MCF 10A (cell line): Measurements from ENCODE around the gene MUC2. TPM values are rescaled to one million over a fixed set of nuclear protein-coding genes. Genes with fewer than 3 reads are reported as not detected.

ENCODE experiments used
- BruUV-seq: library from RNA; stranded (reverse); fragments of 400-500 nt; replicated peaks from 2 replicates; lab custom pipeline; 2021; lab: Mats Ljungman, UMichigan
- CTCF ChIA-PET: fragments of 300-600 bp; sonication (Branson Sonifier 250); formaldehyde crosslinking; extraction: SDS; loops from one replicate; lab custom pipeline; 2021; ENCODE audit warnings: antibody characterized with exemption, inconsistent platforms; lab: Yijun Ruan, JAX
- POLR2A ChIA-PET: fragments of 300-600, 350-650 bp; sonication (Branson Sonifier 250); formaldehyde crosslinking; extraction: SDS; loops from one replicate; lab custom pipeline; 2020; ENCODE audit warnings: antibody characterized with exemption, inconsistent platforms; lab: Yijun Ruan, JAX
- DNase-seq: peaks from one replicate; pipeline ENCODE4 v3.0.0-alpha.2; 2018; ENCODE audit not compliant: unreplicated experiment
- H3K27ac Mint-ChIP-seq: one replicate; pipeline ENCODE4 v1.8.0; 2022; ENCODE audit warnings: mild to moderate bottlenecking, low read depth, mixed read lengths; ENCODE audit not compliant: unreplicated experiment
- H3K27me3 Mint-ChIP-seq: one replicate; pipeline ENCODE4 v1.8.0; 2022; ENCODE audit warnings: mixed read lengths; ENCODE audit not compliant: insufficient read depth, unreplicated experiment
- H3K36me3 Mint-ChIP-seq: one replicate; pipeline ENCODE4 v1.8.0; 2022; ENCODE audit warnings: mild to moderate bottlenecking, moderate library complexity, mixed read lengths; ENCODE audit not compliant: insufficient read depth, unreplicated experiment
- H3K4me1 Mint-ChIP-seq: one replicate; pipeline ENCODE4 v1.8.0; 2022; ENCODE audit warnings: mixed read lengths; ENCODE audit not compliant: insufficient read depth, unreplicated experiment
- H3K4me3 Mint-ChIP-seq: one replicate; pipeline ENCODE4 v1.8.0; 2022; ENCODE audit warnings: mild to moderate bottlenecking, moderate library complexity, mixed read lengths; ENCODE audit not compliant: unreplicated experiment
- H3K9me3 Mint-ChIP-seq: one replicate; pipeline ENCODE4 v1.8.0; 2022; ENCODE audit warnings: mixed read lengths; ENCODE audit not compliant: unreplicated experiment
- intact Hi-C: fragments of 100-400 bp; cut with micrococcal nuclease; formaldehyde crosslinking; loops from 2 replicates; pipeline ENCODE4 v1.14.1; 2022
- total RNA-seq: library from RNA; stranded (reverse); gene quantifications from 2 replicates; pipeline ENCODE4 v1.2.3, GENCODE V29; 2022
- TF ChIP-seq, protein P1 (sequence below): fragments of 200-600 bp; IDR thresholded peaks from one replicate; pipeline ENCODE4 v1.8.0; 2022; ENCODE audit warnings: antibody characterized with exemption, mild to moderate bottlenecking; ENCODE audit not compliant: unreplicated experiment

The MUC2 gene
- total RNA-seq, 1 experiment from 2014 or later: 0.02 TPM

- no peaks in the 10 kb centered on the region for H3K27me3 Mint-ChIP-seq
- intact Hi-C loops: no loop called here
- no TSS peak for BruUV-seq
Observed at GRCh38 chr11:1026641-1027482, 47.8 kb upstream of the MUC2 start.

GRCh38 chr11:1027483-1028290 is 47.0 kb upstream of the MUC2 start:
- POLR2A ChIA-PET: no interaction called here
- Mint-ChIP-seq H3K4me3 (no peak overlapping the region), H3K4me1 (no peaks in the 10 kb centered on the region), H3K27me3 (no peaks in the 10 kb centered on the region), H3K9me3 (peaks cover 9% of the 10 kb centered on the region), H3K36me3 (no peaks in the 10 kb centered on the region), H3K27ac (no peak overlapping the region)
- CTCF ChIA-PET: no interaction called here
- DNase-seq: no peak
- BruUV-seq: no TSS peak
- TF ChIP-seq, protein P1, sequence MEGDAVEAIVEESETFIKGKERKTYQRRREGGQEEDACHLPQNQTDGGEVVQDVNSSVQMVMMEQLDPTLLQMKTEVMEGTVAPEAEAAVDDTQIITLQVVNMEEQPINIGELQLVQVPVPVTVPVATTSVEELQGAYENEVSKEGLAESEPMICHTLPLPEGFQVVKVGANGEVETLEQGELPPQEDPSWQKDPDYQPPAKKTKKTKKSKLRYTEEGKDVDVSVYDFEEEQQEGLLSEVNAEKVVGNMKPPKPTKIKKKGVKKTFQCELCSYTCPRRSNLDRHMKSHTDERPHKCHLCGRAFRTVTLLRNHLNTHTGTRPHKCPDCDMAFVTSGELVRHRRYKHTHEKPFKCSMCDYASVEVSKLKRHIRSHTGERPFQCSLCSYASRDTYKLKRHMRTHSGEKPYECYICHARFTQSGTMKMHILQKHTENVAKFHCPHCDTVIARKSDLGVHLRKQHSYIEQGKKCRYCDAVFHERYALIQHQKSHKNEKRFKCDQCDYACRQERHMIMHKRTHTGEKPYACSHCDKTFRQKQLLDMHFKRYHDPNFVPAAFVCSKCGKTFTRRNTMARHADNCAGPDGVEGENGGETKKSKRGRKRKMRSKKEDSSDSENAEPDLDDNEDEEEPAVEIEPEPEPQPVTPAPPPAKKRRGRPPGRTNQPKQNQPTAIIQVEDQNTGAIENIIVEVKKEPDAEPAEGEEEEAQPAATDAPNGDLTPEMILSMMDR: no peak
- intact Hi-C loops: no loop called here

More at GRCh38 chr11:1026641-1027482, 47.8 kb upstream of the MUC2 start:
- no peak overlapping the region for H3K4me3 Mint-ChIP-seq
- DNase-seq: no peak
- no peaks in the 10 kb centered on the region for H3K36me3 Mint-ChIP-seq
- POLR2A ChIA-PET: no interaction called here
- H3K9me3 Mint-ChIP-seq: peaks cover under 1% of the 10 kb centered on the region
- H3K4me1 Mint-ChIP-seq: no peaks in the 10 kb centered on the region
- CTCF ChIA-PET: no interaction called here
- H3K27ac Mint-ChIP-seq: no peak overlapping the region
- TF ChIP-seq, protein P1: no peak

DNA sequence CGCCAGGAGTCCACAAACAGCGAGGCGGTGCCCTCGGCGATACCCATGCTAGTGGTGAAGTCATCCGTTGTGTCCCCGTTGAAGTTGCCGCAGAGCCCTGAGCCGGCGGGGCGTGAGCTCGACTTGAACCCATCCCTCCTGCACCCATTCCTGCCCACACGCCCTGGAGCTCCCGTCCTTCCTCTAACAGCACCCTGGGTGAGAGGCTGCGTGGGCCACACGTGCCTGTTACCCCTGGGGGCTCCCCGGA is 46.5 kb upstream of the MUC2 start:
- H3K4me3 Mint-ChIP-seq: no peak overlapping the region
- no TSS peak for BruUV-seq
- H3K36me3 Mint-ChIP-seq: no peaks in the 10 kb centered on the region
- CTCF ChIA-PET: no interaction called here
- TF ChIP-seq, protein P1: no peak
- peaks cover 11% of the 10 kb centered on the region for H3K9me3 Mint-ChIP-seq
- intact Hi-C loops: no loop called here
- DNase-seq: no peak
- no peaks in the 10 kb centered on the region for H3K4me1 Mint-ChIP-seq
- no peaks in the 10 kb centered on the region for H3K27me3 Mint-ChIP-seq
- POLR2A ChIA-PET: no interaction called here
- H3K27ac Mint-ChIP-seq: no peak overlapping the region

DNA sequence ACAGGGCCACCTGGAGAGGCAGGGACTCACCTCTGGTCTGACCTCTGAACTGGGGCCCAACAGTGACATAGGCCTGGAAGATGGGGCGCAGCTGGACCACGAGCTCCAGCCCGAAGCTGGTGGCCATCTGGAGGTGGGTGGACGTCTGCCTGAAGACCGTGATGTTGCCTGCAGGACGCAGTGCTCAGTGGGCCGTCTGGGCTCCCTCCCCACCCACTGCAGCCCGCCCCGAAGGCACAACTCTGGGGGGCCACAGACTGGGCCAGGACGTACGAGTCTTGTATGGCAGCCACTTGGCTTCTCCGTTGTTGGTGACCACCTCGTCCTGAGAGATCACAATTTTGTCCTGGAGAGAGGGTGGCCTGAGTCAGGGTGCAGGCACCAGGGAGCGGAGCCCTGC is 46.1 kb upstream of the MUC2 start:
- H3K27ac Mint-ChIP-seq: no peak overlapping the region
- DNase-seq: no peak
- ChIA-PET CTCF (no interaction called here), POLR2A (no interaction called here)
- intact Hi-C loops: no loop called here
- H3K9me3 Mint-ChIP-seq: peaks cover 11% of the 10 kb centered on the region
- no peaks in the 10 kb centered on the region for H3K4me1 Mint-ChIP-seq
- H3K4me3 Mint-ChIP-seq: no peak overlapping the region
- no peaks in the 10 kb centered on the region for H3K36me3 Mint-ChIP-seq
- no peaks in the 10 kb centered on the region for H3K27me3 Mint-ChIP-seq
- no TSS peak for BruUV-seq
- TF ChIP-seq, protein P1: no peak
